ENCODE measurements around the gene PSMA3. TPM values are rescaled to one million over a fixed set of nuclear protein-coding genes. Genes with fewer than 3 reads are reported as not detected.

The PSMA3 gene
- total RNA-seq, 1 donor from 2014 or later, result 165 TPM

GRCh38 chr14:58270628-58271027 is 26.0 kb downstream of the PSMA3 start:
- no peak for DNase-seq (ENCODE audit: low spot score)

- no peak for DNase-seq (ENCODE audit: low spot score)
These were observed 28.1 kb downstream of the PSMA3 start for GRCh38 chr14:58272588-58273372.

GRCh38 chr14:58274881-58275280 is 30.2 kb downstream of the PSMA3 start:
- DNase-seq (ENCODE audit: low spot score), result no peak

GRCh38 chr14:58275527-58276190 is 31.0 kb downstream of the PSMA3 start:
- DNase-seq (ENCODE audit: low spot score), result no peak

- DNase-seq (ENCODE audit: low spot score), result no peak
These were observed 31.6 kb downstream of the PSMA3 start for GRCh38 chr14:58276208-58276607.

GRCh38 chr14:58278177-58278576 is 33.5 kb downstream of the PSMA3 start:
- DNase-seq (ENCODE audit: low spot score), result no peak

- DNase-seq (ENCODE audit: low spot score), result no peak
These were observed 36.5 kb downstream of the PSMA3 start for GRCh38 chr14:58280954-58281787.

GRCh38 chr14:58281969-58282368 is 37.3 kb downstream of the PSMA3 start:
- DNase-seq (ENCODE audit: low spot score), result no peak

- no peak for DNase-seq (ENCODE audit: low spot score)
These were observed 38.4 kb downstream of the PSMA3 start for GRCh38 chr14:58282925-58283593.

GRCh38 chr14:58283730-58284129 is 39.1 kb downstream of the PSMA3 start:
- DNase-seq (ENCODE audit: low spot score), result no peak

GRCh38 chr14:58285132-58285531 is 40.5 kb downstream of the PSMA3 start:
- DNase-seq (ENCODE audit: low spot score), result no peak

GRCh38 chr14:58287607-58288042 is 43.0 kb downstream of the PSMA3 start:
- DNase-seq (ENCODE audit: low spot score), result no peak

- DNase-seq (ENCODE audit: low spot score), result no peak
These were observed 43.6 kb downstream of the PSMA3 start for GRCh38 chr14:58288106-58288792.

GRCh38 chr14:58291646-58292045 is 47.0 kb downstream of the PSMA3 start:
- DNase-seq (ENCODE audit: low spot score), result no peak

GRCh38 chr14:58292187-58292586 is 47.5 kb downstream of the PSMA3 start:
- DNase-seq (ENCODE audit: low spot score), result no peak

- DNase-seq (ENCODE audit: low spot score), result no peak
These were observed 49.6 kb downstream of the PSMA3 start for GRCh38 chr14:58294201-58294600.

GRCh38 chr14:58296726-58297125 is 52.1 kb downstream of the PSMA3 start:
- DNase-seq (ENCODE audit: low spot score), result no peak

- DNase-seq (ENCODE audit: low spot score), result no peak
These were observed 52.7 kb downstream of the PSMA3 start for GRCh38 chr14:58297412-58297761.

GRCh38 chr14:58297762-58298476 is 53.3 kb downstream of the PSMA3 start:
- peak; percentile 98 for DNase-seq (ENCODE audit: low spot score)

Measured in mesenteric fat pad (tissue), 1 donor.